ENCODE data around the gene HTRA3. TPM values are rescaled to one million over a fixed set of nuclear protein-coding genes. Genes with fewer than 3 reads are reported as not detected.

Gene HTRA3
- total and polyA plus RNA-seq, 2 of the 8 experiments (the other 6 are each of a cell fraction or from before 2014, with no cell fraction given): 3.2 to 5.8 TPM

DNA sequence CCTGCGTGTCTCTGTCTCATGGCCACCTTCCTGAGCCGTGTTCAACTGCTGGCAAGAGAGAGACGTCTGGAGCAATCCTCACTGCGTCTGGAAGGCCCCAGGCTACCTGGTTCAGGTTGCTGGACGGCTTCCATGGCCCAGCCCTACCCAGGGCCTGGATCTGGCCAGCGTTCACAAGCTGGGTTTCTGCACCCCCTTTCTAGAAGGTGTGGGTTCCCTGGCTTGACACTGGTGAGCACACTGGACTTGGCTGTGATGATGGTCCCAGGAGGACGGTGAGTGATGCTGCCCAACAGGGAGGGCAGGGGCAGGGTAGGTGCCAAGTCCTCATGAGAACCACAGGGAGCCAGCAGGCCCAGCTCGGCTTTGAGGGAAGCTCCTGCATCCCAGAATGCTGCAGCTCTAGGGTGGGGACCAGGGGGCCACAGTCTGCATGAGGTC is 63.4 kb downstream of the HTRA3 start:
- TF ChIP-seq RFX5 (IDR thresholded peaks at IDR 0.05; ENCODE audit: borderline replicate concordance, low read depth, low read length) (no peak), KDM5A (IDR thresholded peaks at IDR 0.05; ENCODE audit: low read length) (no peak), JUND (IDR thresholded peaks at IDR 0.05; ENCODE audit: low read length) (no peak), POLR2AphosphoS5 (IDR thresholded peaks at IDR 0.05; ENCODE audit: low read depth, low read length) (no peak), CTBP2 (IDR thresholded peaks at IDR 0.05; ENCODE audit: borderline replicate concordance, insufficient read depth, insufficient read length, low read length) (no peak), TCF12 (IDR thresholded peaks at IDR 0.05; ENCODE audit: low read depth, low read length) (no peak), MAFK (IDR thresholded peaks at IDR 0.05; ENCODE audit: low read depth, low read length) (no peak), EZH2 (IDR thresholded peaks at IDR 0.05; ENCODE audit: low read depth, low read length, severe bottlenecking) (no peak), POU5F1 (IDR thresholded peaks at IDR 0.05; ENCODE audit: low read depth, low read length) (no peak), SP4 (IDR thresholded peaks at IDR 0.05; ENCODE audit: low read length) (no peak)
- TF ChIP-seq, protein P1, sequence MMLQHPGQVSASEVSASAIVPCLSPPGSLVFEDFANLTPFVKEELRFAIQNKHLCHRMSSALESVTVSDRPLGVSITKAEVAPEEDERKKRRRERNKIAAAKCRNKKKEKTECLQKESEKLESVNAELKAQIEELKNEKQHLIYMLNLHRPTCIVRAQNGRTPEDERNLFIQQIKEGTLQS (IDR thresholded peaks at IDR 0.05; ENCODE audit: insufficient read depth, low read depth, low read length): no peak
- Histone ChIP-seq H2BK5ac (ENCODE audit: low read depth, low read length) (no peak overlapping the region), H3K4me1 (replicated peaks in 1 of 4; ENCODE audit: control insufficient read depth in 3 of 4, insufficient read depth in 4 of 4, low read length in 3 of 4) (no peaks in the 10 kb centered on the region), H3K4me2 (ENCODE audit: insufficient read depth in 1 of 2, low read depth in 2 of 2, low read length in 2 of 2) (no peak overlapping the region), H2AFZ (ENCODE audit: low read length) (no peak overlapping the region), H3K79me2 (ENCODE audit: control insufficient read depth in 1 of 2, insufficient read depth in 2 of 2, low read length in 2 of 2) (no peaks in the 10 kb centered on the region), H4K20me1 (replicated peaks in 1 of 2; ENCODE audit: control insufficient read depth in 1 of 2, insufficient read depth in 2 of 2, low read length in 2 of 2) (no peaks in the 10 kb centered on the region), H3K14ac (ENCODE audit: insufficient read length) (no peak overlapping the region), H2BK12ac (ENCODE audit: low read depth, low read length) (no peak overlapping the region), H3K27me3 (replicated peaks in 1 of 4; ENCODE audit: control insufficient read depth in 3 of 4, extremely low read depth in 1 of 4, insufficient read depth in 3 of 4, low read length in 3 of 4) (no peaks in the 10 kb centered on the region), H3K23me2 (ENCODE audit: low read depth, low read length) (no peaks in the 10 kb centered on the region), H3K56ac (replicated peaks; ENCODE audit: insufficient read length, low read depth, low read length) (no peak overlapping the region), H3K9me3 (ENCODE audit: insufficient read depth in 2 of 2, low read depth in 1 of 2, low read length in 1 of 2) (peaks cover 0 to 4% of the 10 kb centered on the region in 2 experiments; a peak in 1 of 4 replicates), H4K91ac (replicated peaks; ENCODE audit: insufficient read length, low read length) (no peak overlapping the region), H3K27ac (ENCODE audit: low read depth, low read length) (no peak overlapping the region), H2BK20ac (ENCODE audit: low read length) (no peak overlapping the region), H3K4ac (replicated peaks; ENCODE audit: insufficient read length, low read depth, low read length) (no peak overlapping the region), H3K79me1 (ENCODE audit: low read depth, low read length) (no peaks in the 10 kb centered on the region), H2BK120ac (replicated peaks; ENCODE audit: low read depth, low read length) (no peak overlapping the region), H2BK15ac (ENCODE audit: low read length) (no peak overlapping the region), H4K8ac (ENCODE audit: extremely low read depth, insufficient read depth, low read length) (peak overlapping the region; percentile 57; the same call in 1 of the 2 replicates), H3K23ac (ENCODE audit: insufficient read length) (no peak overlapping the region), H2AK5ac (ENCODE audit: low read depth, low read length) (no peak overlapping the region), H3K9ac (replicated peaks in 1 of 4; ENCODE audit: extremely low read depth in 1 of 4, low read depth in 3 of 4, low read length in 3 of 4) (no peak overlapping the region), H3K18ac (ENCODE audit: extremely low read depth, low read length) (no peak overlapping the region), H3K4me3 (ENCODE audit: extremely low read depth in 1 of 4, insufficient read depth in 2 of 4, low read depth in 3 of 4, low read length in 4 of 4) (no peak overlapping the region), H4K5ac (ENCODE audit: insufficient read length, low read depth, low read length) (no peak overlapping the region), H3K36me3 (ENCODE audit: control insufficient read depth in 2 of 4, insufficient read depth in 4 of 4, low read length in 3 of 4) (no peaks in the 10 kb centered on the region)
- no peak for FAIRE-seq
- 91% methylated on average over 7 of the region's 8 CpGs; no CpG with 5 or more reads in 1 of the 2 experiments for WGBS, 2 experiments (ENCODE audit: extremely low coverage in 1 of 2, insufficient coverage in 1 of 2, insufficient read length in 1 of 2, insufficient replicate concordance in 2 of 2, low coverage in 1 of 2, low lambda C conversion rate in 2 of 2, missing lambda C conversion rate in 1 of 2)
- no peak for DNase-seq (ENCODE audit: low read depth in 1 of 2, low spot score in 2 of 2)
- POLR2A ChIA-PET (ENCODE audit: partially characterized antibody): no interaction called here
- CTCF ChIA-PET (ENCODE audit: partially characterized antibody): interaction anchor here (0.9 to 3.0 kb wide), 6 partner anchors 10 to 69 kb away, joined by 3 to 13 read pairs (median 4); no protein-coding TSS in a partner anchor

All from H1 (cell line).